GM19035 (cell line): ENCODE data around the gene FOXP1.

Source experiments
- ATAC-seq: cut with Tn5 transposase; IDR thresholded peaks from one replicate; pipeline ENCODE4 v1.9.1; 2021; ENCODE audit not compliant: unreplicated experiment

FOXP1 gene

GRCh38 chr3:71251156-71251775 is 332.3 kb downstream of the FOXP1 start:
- ATAC-seq: no peak

GRCh38 chr3:71250026-71250425 is 333.5 kb downstream of the FOXP1 start:
- ATAC-seq: no peak

GRCh38 chr3:71247958-71248335 is 335.6 kb downstream of the FOXP1 start:
- ATAC-seq: no peak

- ATAC-seq: no peak
Observed at GRCh38 chr3:71247221-71247957, 336.1 kb downstream of the FOXP1 start.

- ATAC-seq: no peak
Observed at GRCh38 chr3:71245971-71246880, 337.3 kb downstream of the FOXP1 start.

- ATAC-seq: no peak
Observed at GRCh38 chr3:71244826-71245488, 338.6 kb downstream of the FOXP1 start.

GRCh38 chr3:71244153-71244825 is 339.2 kb downstream of the FOXP1 start:
- no peak for ATAC-seq

- ATAC-seq: no peak
Observed at GRCh38 chr3:71243229-71243628, 340.3 kb downstream of the FOXP1 start.

GRCh38 chr3:71241981-71242560 is 341.5 kb downstream of the FOXP1 start:
- no peak for ATAC-seq

GRCh38 chr3:71241246-71241901 is 342.2 kb downstream of the FOXP1 start:
- ATAC-seq: no peak

- ATAC-seq: no peak
Observed at GRCh38 chr3:71240034-71240433, 343.5 kb downstream of the FOXP1 start.

- ATAC-seq: no peak
Observed at GRCh38 chr3:71238355-71238757, 345.2 kb downstream of the FOXP1 start.

- ATAC-seq: no peak
Observed at GRCh38 chr3:71237672-71238071, 345.9 kb downstream of the FOXP1 start.

- no peak for ATAC-seq
Observed at GRCh38 chr3:71235846-71236245, 347.7 kb downstream of the FOXP1 start.

- no peak for ATAC-seq
Observed at GRCh38 chr3:71232895-71233294, 350.6 kb downstream of the FOXP1 start.

GRCh38 chr3:71232175-71232679 is 351.3 kb downstream of the FOXP1 start:
- ATAC-seq: no peak

GRCh38 chr3:71231680-71232079 is 351.8 kb downstream of the FOXP1 start:
- no peak for ATAC-seq

- no peak for ATAC-seq
Observed at GRCh38 chr3:71229905-71230657, 353.4 kb downstream of the FOXP1 start.
